ENCODE data around the gene NCOA6. TPM values are rescaled to one million over a fixed set of nuclear protein-coding genes. Genes with fewer than 3 reads are reported as not detected.

Gene NCOA6
- total RNA-seq, 2 experiments from 2014 or later: 14.6 to 16.3 TPM

DNA sequence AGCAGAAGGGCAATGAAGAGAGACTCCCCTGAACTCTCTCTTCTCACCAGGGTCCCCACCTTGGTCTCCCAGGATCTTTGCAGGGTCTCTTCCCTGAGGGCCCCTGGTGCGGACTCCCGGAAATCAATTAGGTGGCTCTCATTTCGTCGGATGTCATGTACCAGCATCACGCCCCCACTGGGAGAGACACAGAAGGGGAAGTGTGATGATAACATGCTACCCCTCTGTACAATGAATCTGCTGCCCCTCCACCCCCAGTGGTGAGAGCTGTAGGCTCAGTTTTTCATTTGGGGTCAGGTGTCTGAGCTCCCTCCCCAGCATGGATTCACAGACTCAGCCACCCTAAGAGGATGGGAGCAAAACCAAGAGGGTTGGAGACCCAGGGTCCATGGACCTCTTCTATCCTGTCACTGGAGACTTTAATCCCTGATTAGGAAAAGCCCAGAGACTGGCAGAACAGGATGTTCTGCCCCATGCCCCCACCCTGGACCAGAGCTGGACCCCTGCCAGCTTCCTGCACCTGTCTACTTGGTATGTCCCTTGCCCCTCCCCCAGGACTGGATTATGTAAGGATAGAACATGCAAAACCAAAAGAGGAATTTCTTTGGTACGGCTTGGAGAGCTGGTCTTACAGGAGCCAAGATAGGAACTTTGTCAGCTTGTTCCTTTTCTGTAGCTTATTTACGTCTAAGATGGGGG lies 36.1 kb upstream of the NCOA6 start:
- H3K4me1 Mint-ChIP-seq (ENCODE audit: low read depth): no peaks in the 10 kb centered on the region
- intact Hi-C loops (cut with DNase I, micrococcal nuclease): no loop called here
- Histone ChIP-seq H3K27ac (ENCODE audit: low read depth in 1 of 2, low read length in 2 of 2) (no peak overlapping the region), H3K4me1 (ENCODE audit: insufficient read depth, low read length) (no peaks in the 10 kb centered on the region), H3K27me3 (ENCODE audit: control insufficient read depth in 1 of 2, insufficient read depth in 2 of 2, low read length in 2 of 2) (no peaks in the 10 kb centered on the region), H3K4me3 (ENCODE audit: low read length) (no peak overlapping the region), H3K36me3 (ENCODE audit: insufficient read depth, low read length) (peaks cover 33% of the 10 kb centered on the region), H3K9me3 (ENCODE audit: control insufficient read depth in 1 of 2, insufficient read depth in 1 of 2, low read length in 2 of 2) (no peaks in the 10 kb centered on the region)
- H3K36me3 Mint-ChIP-seq (ENCODE audit: low read depth): peaks cover 56% of the 10 kb centered on the region
- ChIA-PET CTCF (no interaction called here), POLR2A (no interaction called here)
- TF ChIP-seq, protein P1, sequence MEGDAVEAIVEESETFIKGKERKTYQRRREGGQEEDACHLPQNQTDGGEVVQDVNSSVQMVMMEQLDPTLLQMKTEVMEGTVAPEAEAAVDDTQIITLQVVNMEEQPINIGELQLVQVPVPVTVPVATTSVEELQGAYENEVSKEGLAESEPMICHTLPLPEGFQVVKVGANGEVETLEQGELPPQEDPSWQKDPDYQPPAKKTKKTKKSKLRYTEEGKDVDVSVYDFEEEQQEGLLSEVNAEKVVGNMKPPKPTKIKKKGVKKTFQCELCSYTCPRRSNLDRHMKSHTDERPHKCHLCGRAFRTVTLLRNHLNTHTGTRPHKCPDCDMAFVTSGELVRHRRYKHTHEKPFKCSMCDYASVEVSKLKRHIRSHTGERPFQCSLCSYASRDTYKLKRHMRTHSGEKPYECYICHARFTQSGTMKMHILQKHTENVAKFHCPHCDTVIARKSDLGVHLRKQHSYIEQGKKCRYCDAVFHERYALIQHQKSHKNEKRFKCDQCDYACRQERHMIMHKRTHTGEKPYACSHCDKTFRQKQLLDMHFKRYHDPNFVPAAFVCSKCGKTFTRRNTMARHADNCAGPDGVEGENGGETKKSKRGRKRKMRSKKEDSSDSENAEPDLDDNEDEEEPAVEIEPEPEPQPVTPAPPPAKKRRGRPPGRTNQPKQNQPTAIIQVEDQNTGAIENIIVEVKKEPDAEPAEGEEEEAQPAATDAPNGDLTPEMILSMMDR (IDR thresholded peaks at IDR 0.05): no peak
- no peak overlapping the region for H3K27ac Mint-ChIP-seq
- H3K9me3 Mint-ChIP-seq: no peaks in the 10 kb centered on the region
- no peak overlapping the region for H3K4me3 Mint-ChIP-seq
- DNase-seq (no peak), ATAC-seq (ENCODE audit: poor library complexity) (no peak)
- no peaks in the 10 kb centered on the region for H3K27me3 Mint-ChIP-seq

DNA sequence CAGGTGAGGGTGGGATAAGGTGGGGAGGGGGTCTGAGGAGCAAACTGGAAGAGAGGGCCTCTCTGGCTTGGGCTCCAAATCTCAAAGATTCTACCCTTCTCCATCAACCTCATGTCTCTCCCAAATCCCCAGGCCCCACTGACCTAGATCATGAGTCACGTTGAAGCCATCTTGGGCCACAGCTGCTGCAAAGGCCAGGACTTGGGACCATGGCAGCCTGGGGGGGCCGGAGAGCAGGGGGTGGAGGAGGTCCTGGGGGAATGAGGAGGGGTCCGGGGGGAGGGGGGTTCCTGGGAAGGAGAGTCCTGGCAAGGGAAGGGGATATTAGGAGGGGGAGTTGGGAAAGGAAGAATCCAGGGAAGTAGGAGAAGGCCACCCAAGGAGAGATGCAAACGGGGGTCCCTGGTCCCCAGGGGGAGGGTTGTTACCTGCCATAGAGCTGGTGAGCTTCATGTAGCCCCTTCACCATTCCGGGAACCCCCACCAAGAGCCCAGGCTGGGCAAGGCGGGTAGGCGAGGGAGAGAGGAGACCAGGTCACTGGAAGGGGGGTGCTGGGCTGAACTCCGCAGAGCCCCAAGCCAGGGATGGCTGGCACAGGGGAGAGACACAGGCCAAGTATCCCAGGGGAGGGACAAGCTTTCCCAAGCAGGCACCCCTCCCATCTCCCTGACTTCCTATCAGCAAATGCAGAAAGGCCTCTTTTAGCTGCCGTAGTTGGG lies 34.5 kb upstream of the NCOA6 start:
- intact Hi-C loops (cut with DNase I, micrococcal nuclease): no loop called here

DNA sequence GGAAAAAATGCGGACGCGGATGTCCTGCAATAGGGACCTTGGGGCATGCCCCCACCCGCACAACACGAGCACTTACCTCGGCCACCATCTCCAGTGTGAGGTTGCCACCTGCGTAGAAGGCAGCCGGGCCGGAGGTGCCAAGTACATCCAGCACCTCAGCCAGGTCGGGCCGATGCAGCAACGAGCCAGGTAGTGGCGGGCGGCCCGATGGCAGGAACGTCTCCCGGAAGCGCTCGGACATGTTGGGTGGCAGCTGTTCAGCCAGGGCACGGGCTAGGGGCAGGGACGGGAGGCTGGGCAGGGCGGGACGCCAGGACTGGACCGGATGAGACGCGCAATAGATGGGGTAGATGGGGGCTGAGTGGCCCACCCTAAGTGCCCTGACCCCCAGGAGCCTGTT lies 33.9 kb upstream of the NCOA6 start:
- ChIA-PET POLR2A (no interaction called here), CTCF (interaction anchor here (0.5 kb wide), 1 partner anchor 67 kb away, joined by 3 read pairs; no protein-coding TSS in a partner anchor)
- no peaks in the 10 kb centered on the region for H3K27me3 ChIP-seq (ENCODE audit: control insufficient read depth in 1 of 2, insufficient read depth in 2 of 2, low read length in 2 of 2)
- no peaks in the 10 kb centered on the region for H3K9me3 Mint-ChIP-seq
- H3K4me1 ChIP-seq (ENCODE audit: insufficient read depth, low read length): no peaks in the 10 kb centered on the region
- TF ChIP-seq, protein P1 (IDR thresholded peaks at IDR 0.05): no peak
- no peak overlapping the region for H3K4me3 Mint-ChIP-seq
- no peak for DNase-seq
- no peaks in the 10 kb centered on the region for H3K4me1 Mint-ChIP-seq (ENCODE audit: low read depth)
- H3K4me3 ChIP-seq (ENCODE audit: low read length): no peak overlapping the region
- no peaks in the 10 kb centered on the region for H3K9me3 ChIP-seq (ENCODE audit: control insufficient read depth in 1 of 2, insufficient read depth in 1 of 2, low read length in 2 of 2)
- peaks cover 47% of the 10 kb centered on the region for H3K36me3 ChIP-seq (ENCODE audit: insufficient read depth, low read length)
- intact Hi-C loops (cut with DNase I, micrococcal nuclease): no loop called here
- ATAC-seq (ENCODE audit: poor library complexity): no peak
- peaks cover 61% of the 10 kb centered on the region for H3K36me3 Mint-ChIP-seq (ENCODE audit: low read depth)
- H3K27ac Mint-ChIP-seq: no peak overlapping the region
- H3K27me3 Mint-ChIP-seq: no peaks in the 10 kb centered on the region
- no peak overlapping the region for H3K27ac ChIP-seq (ENCODE audit: low read depth in 1 of 2, low read length in 2 of 2)

More for the DNA sequence above, 34.5 kb upstream of the NCOA6 start:
- no peaks in the 10 kb centered on the region for H3K4me1 Mint-ChIP-seq (ENCODE audit: low read depth)
- peaks cover 57% of the 10 kb centered on the region for H3K36me3 Mint-ChIP-seq (ENCODE audit: low read depth)
- ATAC-seq (ENCODE audit: poor library complexity): no peak
- TF ChIP-seq, protein P1 (IDR thresholded peaks at IDR 0.05): no peak
- no peaks in the 10 kb centered on the region for H3K9me3 Mint-ChIP-seq
- no peak for DNase-seq
- CTCF ChIA-PET: interaction anchor here (0.5 kb wide), 1 partner anchor 68 kb away, joined by 3 read pairs; no protein-coding TSS in a partner anchor
- POLR2A ChIA-PET: no interaction called here
- Histone ChIP-seq H3K36me3 (ENCODE audit: insufficient read depth, low read length) (peaks cover 41% of the 10 kb centered on the region), H3K27me3 (ENCODE audit: control insufficient read depth in 1 of 2, insufficient read depth in 2 of 2, low read length in 2 of 2) (no peaks in the 10 kb centered on the region), H3K4me1 (ENCODE audit: insufficient read depth, low read length) (no peaks in the 10 kb centered on the region), H3K9me3 (ENCODE audit: control insufficient read depth in 1 of 2, insufficient read depth in 1 of 2, low read length in 2 of 2) (no peaks in the 10 kb centered on the region), H3K27ac (ENCODE audit: low read depth in 1 of 2, low read length in 2 of 2) (no peak overlapping the region), H3K4me3 (ENCODE audit: low read length) (no peak overlapping the region)
- H3K27me3 Mint-ChIP-seq: no peaks in the 10 kb centered on the region
- no peak overlapping the region for H3K27ac Mint-ChIP-seq
- H3K4me3 Mint-ChIP-seq: no peak overlapping the region

Data from CD4-positive, alpha-beta T cell (primary cell).